ENCODE measurements around the gene GAK.
"Not testable (repeated sequence)": the region's sequence is repeated elsewhere in the genome, so short reads cannot be mapped to it uniquely, and the experiment has no call there.

GAK gene

GRCh38 chr4:825971-826330 is 106.2 kb downstream of the GAK start, which contains the start of gene CPLX1:
TSS of gene CPLX1 (minus strand) at chr4:826129. CDS start at chr4:824522, 1,607 bp downstream.
- FAIRE-seq, result no peak

- no peak for FAIRE-seq
Observed at GRCh38 chr4:825063-825970, 106.8 kb downstream of the GAK start.

GRCh38 chr4:824461-825062 is 107.6 kb downstream of the GAK start:
- no peak for FAIRE-seq

- no peak for FAIRE-seq
Observed at GRCh38 chr4:823761-824460, 108.2 kb downstream of the GAK start.

- no peak for FAIRE-seq
Observed at GRCh38 chr4:823176-823760, 108.8 kb downstream of the GAK start.

- no peak for FAIRE-seq
Observed at GRCh38 chr4:822361-823175, 109.5 kb downstream of the GAK start.

GRCh38 chr4:821631-822030 is 110.5 kb downstream of the GAK start:
- no peak for FAIRE-seq

GRCh38 chr4:821181-821591 is 110.9 kb downstream of the GAK start:
- no peak for FAIRE-seq

- no peak for FAIRE-seq
Observed at GRCh38 chr4:820230-821172, 111.6 kb downstream of the GAK start.

- no peak for FAIRE-seq
Observed at GRCh38 chr4:819401-820229, 112.5 kb downstream of the GAK start.

GRCh38 chr4:818106-818921 is 113.8 kb downstream of the GAK start:
- FAIRE-seq, result no peak

- no peak for FAIRE-seq
Observed at GRCh38 chr4:815464-816146, 116.5 kb downstream of the GAK start.

- FAIRE-seq, result no peak
Observed at GRCh38 chr4:814312-814850, 117.7 kb downstream of the GAK start.

- FAIRE-seq, result no peak
Observed at GRCh38 chr4:813900-814299, 118.2 kb downstream of the GAK start.

- no peak for FAIRE-seq
Observed at GRCh38 chr4:808860-809570, 123.1 kb downstream of the GAK start.

- FAIRE-seq, result no peak
Observed at GRCh38 chr4:807792-808191, 124.3 kb downstream of the GAK start.

GRCh38 chr4:806979-807378 is 125.1 kb downstream of the GAK start:
- FAIRE-seq, result not testable (repeated sequence)

GRCh38 chr4:804804-805203 is 127.3 kb downstream of the GAK start:
- FAIRE-seq, result no peak
